ENCODE results near the gene L3MBTL1. TPM values are rescaled to one million over a fixed set of nuclear protein-coding genes. Genes with fewer than 3 reads are reported as not detected.

L3MBTL1 gene
- total and polyA plus RNA-seq, 2 donors (not counting 3 experiments of a cell fraction or from before 2014, with no cell fraction given): 5.2 to 8.2 TPM

DNA sequence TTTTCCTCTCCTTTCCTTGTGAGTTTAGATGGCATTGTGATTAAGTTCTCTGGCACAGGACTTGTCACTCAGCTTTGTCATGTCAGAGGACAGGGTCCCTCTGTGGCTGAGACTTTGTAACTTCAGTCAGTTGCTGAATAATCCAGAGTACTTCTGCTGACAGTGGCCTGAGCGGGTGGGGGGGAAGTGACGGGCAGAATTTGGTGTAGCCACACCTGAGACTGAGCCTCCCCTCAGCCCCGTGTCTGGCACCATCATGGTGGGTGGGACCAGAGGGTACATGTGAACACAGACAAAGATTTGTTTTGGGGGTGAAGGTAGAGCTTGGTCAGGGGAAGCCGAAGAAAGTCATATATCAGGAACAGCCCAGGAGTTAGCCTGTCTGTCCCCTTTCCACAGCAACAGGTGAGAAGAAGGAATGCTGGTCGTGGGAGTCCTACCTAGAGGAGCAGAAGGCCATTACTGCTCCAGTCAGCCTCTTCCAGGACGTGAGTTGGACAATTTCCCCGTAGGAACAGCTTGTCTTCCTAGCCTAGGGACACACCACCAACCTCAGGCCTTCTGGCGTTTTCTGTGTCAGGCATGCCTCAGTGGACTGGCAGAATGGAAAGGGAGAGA is 20.9 kb downstream of the L3MBTL1 start:
- DNase-seq (ENCODE audit: low read depth, low spot score) (no peak), FAIRE-seq (no peak)
- no peaks in the 10 kb centered on the region for H3K27me3 ChIP-seq (ENCODE audit: control insufficient read depth in 2 of 2, insufficient read depth in 2 of 2, low read length in 2 of 2)
- H3K9ac ChIP-seq (replicated peaks; ENCODE audit: extremely low read depth, insufficient read depth, low read length): no peak overlapping the region
- dilution Hi-C loops (cut with MboI; ENCODE audit: extremely low pct_ligation_motif_present, low sequenced_read_pairs): no loop called here
- no peaks in the 10 kb centered on the region for H4K20me1 ChIP-seq (replicated peaks; ENCODE audit: control insufficient read depth, extremely low read depth, insufficient read depth, low read length)
- no peaks in the 10 kb centered on the region for H3K79me2 ChIP-seq (ENCODE audit: control insufficient read depth, insufficient read depth, low read length)
- TF ChIP-seq JUN (IDR thresholded peaks at IDR 0.05; ENCODE audit: borderline replicate concordance, insufficient read depth, insufficient read length, low read depth) (no peak), MAX (IDR thresholded peaks at IDR 0.05; ENCODE audit: insufficient read depth, insufficient read length) (no peak), MYC (IDR thresholded peaks at IDR 0.05; ENCODE audit: low read depth, low read length) (no peak), CTCF (IDR thresholded peaks at IDR 0.05; ENCODE audit: extremely low read depth in 1 of 2, insufficient read depth in 1 of 2, low read depth in 1 of 2, low read length in 2 of 2) (no peak), POLR2A (IDR thresholded peaks at IDR 0.05; ENCODE audit: low read depth, low read length) (no peak), FOS (IDR thresholded peaks at IDR 0.05; ENCODE audit: borderline replicate concordance, insufficient read depth, low read length) (no peak), GATA2 (IDR thresholded peaks at IDR 0.05; ENCODE audit: insufficient read depth, insufficient read length, low read depth, low read length) (no peak), POLR2AphosphoS5 (IDR thresholded peaks at IDR 0.05; ENCODE audit: insufficient read depth, low read depth, low read length) (no peak), EZH2 (IDR thresholded peaks at IDR 0.05; ENCODE audit: borderline replicate concordance, low read depth, low read length, severe bottlenecking) (no peak)
- intact Hi-C loops (cut with micrococcal nuclease): no loop called here
- CTCF ChIA-PET: interaction anchor here (0.6 to 6.9 kb wide), 3 partner anchors 10 to 163 kb away, joined by 3 to 48 read pairs (median 3); no protein-coding TSS in a partner anchor
- POLR2A ChIA-PET: no interaction called here
- H3K4me3 ChIP-seq (replicated peaks in 1 of 3; ENCODE audit: insufficient read depth in 1 of 3, low read depth in 1 of 3, low read length in 3 of 3): no peak overlapping the region
- H3K4me1 ChIP-seq (ENCODE audit: control insufficient read depth, extremely low read depth, insufficient read depth, low read length): no peaks in the 10 kb centered on the region
- no peaks in the 10 kb centered on the region for H3K36me3 ChIP-seq (ENCODE audit: control insufficient read depth in 2 of 2, extremely low read depth in 1 of 2, insufficient read depth in 2 of 2, low read length in 2 of 2)
- H3K27ac ChIP-seq (ENCODE audit: insufficient read depth, low read depth, low read length): no peak overlapping the region
- no peak overlapping the region for H2AFZ ChIP-seq (ENCODE audit: low read depth, low read length)
- no peaks in the 10 kb centered on the region for H3K9me1 ChIP-seq (replicated peaks; ENCODE audit: control insufficient read depth, extremely low read depth, insufficient read depth, low read length)
- BruUV-seq (replicated peaks): no TSS peak
- H3K4me2 ChIP-seq (ENCODE audit: insufficient read depth, low read length): no peak overlapping the region
- H3K9me3 ChIP-seq (replicated peaks; ENCODE audit: control insufficient read depth, insufficient read depth, low read length): no peaks in the 10 kb centered on the region
